SU-DHL-6 (cell line): ENCODE data around the gene STYX.

Experiments used
- H2AFZ ChIP-seq: fragments of 200-600 bp; sonication (generic); 2 replicates; pipeline ENCODE4 v1.6.1; 2014; ENCODE audit warnings: low read depth, mild to moderate bottlenecking, moderate library complexity, mixed read lengths, antibody characterized with exemption, low read length; ENCODE audit not compliant: severe bottlenecking
- H3F3A ChIP-seq: fragments of 200-600 bp; shearing (Covaris generic); 2 replicates; pipeline ENCODE4 v1.6.0; 2016; ENCODE audit warnings: antibody characterized with exemption, mild to moderate bottlenecking; ENCODE audit not compliant: insufficient read depth
- H3K27ac ChIP-seq: fragments of 200-600 bp; sonication (generic); 2 replicates; pipeline ENCODE4 v1.5.1; 2016; ENCODE audit warnings: low read depth, mild to moderate bottlenecking, low read length, moderate library complexity, mixed read lengths
- H3K27me3 ChIP-seq: fragments of 200-600 bp; sonication (generic), shearing (Covaris generic); 2 replicates; pipeline ENCODE4 v1.6.0; 2014; ENCODE audit warnings: mild to moderate bottlenecking, low read length
- H3K36me3 ChIP-seq: fragments of 200-600 bp; sonication (generic); 2 replicates; pipeline ENCODE4 v1.6.1; 2014; ENCODE audit warnings: mild to moderate bottlenecking, low read length, mixed read lengths
- H3K4me2 ChIP-seq: fragments of 300-600, 200-600 bp; shearing (Covaris generic), sonication (generic); 2 replicates; pipeline ENCODE4 v1.6.0; 2014; ENCODE audit warnings: low read length, low read depth, mild to moderate bottlenecking; ENCODE audit not compliant: poor library complexity, severe bottlenecking
- H3K4me3 ChIP-seq: fragments of 200-600 bp; sonication (generic); 2 replicates; pipeline ENCODE4 v1.5.1; 2014; ENCODE audit warnings: antibody characterized with exemption, low read length, mild to moderate bottlenecking, mixed read lengths; ENCODE audit not compliant: insufficient read depth, poor library complexity, severe bottlenecking
- H3K79me2 ChIP-seq: fragments of 200-600 bp; sonication (generic); 2 replicates; pipeline ENCODE4 v1.6.1; 2014; ENCODE audit warnings: mild to moderate bottlenecking, low read length, moderate library complexity; ENCODE audit not compliant: insufficient read depth
- H3K9ac ChIP-seq: fragments of 200-600 bp; sonication (generic); 2 replicates; pipeline ENCODE4 v1.7.0; 2014; ENCODE audit warnings: mild to moderate bottlenecking, low read length
- H3K9me2 ChIP-seq: fragments of 200-600 bp; sonication (generic); replicated peaks from 2 replicates; pipeline ENCODE4 v1.6.1; 2014; ENCODE audit warnings: low read length; ENCODE audit not compliant: insufficient read depth
- H3K9me3 ChIP-seq: fragments of 200-600 bp; sonication (generic); 2 replicates; pipeline ENCODE4 v1.6.1; 2014; ENCODE audit warnings: low read length, mixed read lengths; ENCODE audit not compliant: insufficient read depth
- H4K20me1 ChIP-seq: fragments of 200-600 bp; sonication (generic); 2 replicates; pipeline ENCODE4 v1.6.1; 2014; ENCODE audit warnings: low read depth, mild to moderate bottlenecking, antibody characterized with exemption, low read length, moderate library complexity, mixed read lengths
- EZH2phosphoT487 ChIP-seq: fragments of 200-600 bp; sonication (generic), shearing (Covaris generic); conservative IDR thresholded peaks from 2 replicates; pipeline ENCODE4 v1.6.1; 2018; ENCODE audit warnings: mild to moderate bottlenecking, antibody characterized with exemption, low read length, moderate library complexity, mixed read lengths
- TF ChIP-seq, protein P1 (sequence below): fragments of 200-600 bp; sonication (generic); IDR thresholded peaks from one replicate; pipeline ENCODE4 v1.5.1; 2017; ENCODE audit warnings: antibody characterized with exemption, mild to moderate bottlenecking, low read length, moderate library complexity; ENCODE audit not compliant: insufficient read depth, poor library complexity, severe bottlenecking

The STYX gene

DNA sequence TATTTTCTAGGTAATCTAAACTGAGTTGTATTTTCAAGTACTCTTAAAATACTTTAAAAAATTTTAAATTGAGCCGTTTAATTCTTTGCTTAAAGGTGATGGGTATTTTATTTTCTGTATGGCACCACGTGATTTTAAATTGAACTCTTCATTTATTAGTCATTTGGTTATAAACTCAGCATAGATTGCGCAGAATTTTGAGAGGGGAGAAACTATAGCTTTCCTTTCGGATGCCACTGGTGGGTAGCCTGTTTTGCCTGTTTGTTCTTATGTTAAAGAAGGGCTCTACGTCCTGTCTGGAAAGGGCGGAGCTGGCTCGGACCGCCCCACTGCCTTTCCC, 411 bp upstream of the STYX start:
- Histone ChIP-seq H3K4me3 (peak overlapping the region; percentile 51), H4K20me1 (no peaks in the 10 kb centered on the region), H3K9ac (peak overlapping the region; percentile 49), H3K9me3 (no peaks in the 10 kb centered on the region), H3K9me2 (no peaks in the 10 kb centered on the region), H3K79me2 (peaks cover 41% of the 10 kb centered on the region), H3F3A (peaks cover 18% of the 10 kb centered on the region), H3K36me3 (peaks cover 17% of the 10 kb centered on the region), H3K27me3 (no peaks in the 10 kb centered on the region), H3K4me2 (peak overlapping the region; percentile 99), H3K27ac (peak overlapping the region; percentile 58), H2AFZ (peak overlapping the region; percentile 78)
- TF ChIP-seq EZH2phosphoT487 = no peak
- TF ChIP-seq, protein P1, sequence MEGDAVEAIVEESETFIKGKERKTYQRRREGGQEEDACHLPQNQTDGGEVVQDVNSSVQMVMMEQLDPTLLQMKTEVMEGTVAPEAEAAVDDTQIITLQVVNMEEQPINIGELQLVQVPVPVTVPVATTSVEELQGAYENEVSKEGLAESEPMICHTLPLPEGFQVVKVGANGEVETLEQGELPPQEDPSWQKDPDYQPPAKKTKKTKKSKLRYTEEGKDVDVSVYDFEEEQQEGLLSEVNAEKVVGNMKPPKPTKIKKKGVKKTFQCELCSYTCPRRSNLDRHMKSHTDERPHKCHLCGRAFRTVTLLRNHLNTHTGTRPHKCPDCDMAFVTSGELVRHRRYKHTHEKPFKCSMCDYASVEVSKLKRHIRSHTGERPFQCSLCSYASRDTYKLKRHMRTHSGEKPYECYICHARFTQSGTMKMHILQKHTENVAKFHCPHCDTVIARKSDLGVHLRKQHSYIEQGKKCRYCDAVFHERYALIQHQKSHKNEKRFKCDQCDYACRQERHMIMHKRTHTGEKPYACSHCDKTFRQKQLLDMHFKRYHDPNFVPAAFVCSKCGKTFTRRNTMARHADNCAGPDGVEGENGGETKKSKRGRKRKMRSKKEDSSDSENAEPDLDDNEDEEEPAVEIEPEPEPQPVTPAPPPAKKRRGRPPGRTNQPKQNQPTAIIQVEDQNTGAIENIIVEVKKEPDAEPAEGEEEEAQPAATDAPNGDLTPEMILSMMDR = no peak

- Histone ChIP-seq H4K20me1 (no peaks in the 10 kb centered on the region), H3K9ac (peak overlapping the region; percentile 95), H3K27me3 (no peaks in the 10 kb centered on the region), H3F3A (peaks cover 18% of the 10 kb centered on the region), H3K36me3 (peaks cover 8% of the 10 kb centered on the region; the same call in 1 of the 2 replicates), H3K9me3 (no peaks in the 10 kb centered on the region), H3K27ac (peak overlapping the region; percentile 51; the same call in 1 of the 2 replicates), H2AFZ (peak overlapping the region; percentile 91), H3K9me2 (no peaks in the 10 kb centered on the region), H3K4me3 (peak overlapping the region; percentile 70), H3K4me2 (peak overlapping the region; percentile 99), H3K79me2 (peaks cover 42% of the 10 kb centered on the region)
- TF ChIP-seq, protein P1 = no peak
- no peak for TF ChIP-seq EZH2phosphoT487
Observed at GRCh38 chr14:52730709-52731111, 744 bp downstream of the STYX start.

GRCh38 chr14:52733824-52734223, 3.9 kb downstream of the STYX start:
- Histone ChIP-seq H3K79me2 (peaks cover 71% of the 10 kb centered on the region), H4K20me1 (no peaks in the 10 kb centered on the region), H3K9me3 (no peaks in the 10 kb centered on the region), H2AFZ (no peak overlapping the region), H3K9ac (no peak overlapping the region), H3K27me3 (no peaks in the 10 kb centered on the region), H3F3A (peaks cover 10% of the 10 kb centered on the region), H3K36me3 (no peaks in the 10 kb centered on the region), H3K9me2 (no peaks in the 10 kb centered on the region), H3K4me3 (no peak overlapping the region), H3K27ac (no peak overlapping the region), H3K4me2 (no peak overlapping the region)
- TF ChIP-seq EZH2phosphoT487 = no peak
- TF ChIP-seq, protein P1 = no peak
